ENCODE results near the gene SAFB2.

The SAFB2 gene

GRCh38 chr19:5622465-5623396, at the start of gene SAFB2, which contains the start of gene SAFB:
SAFB2 (minus strand) TSS chr19:5622776; CDS start chr19:5622715, 61 bp downstream.
SAFB (plus strand) TSS chr19:5623083; CDS start chr19:5623206, 123 bp downstream.
- H3K79me2 ChIP-seq (ENCODE audit: control insufficient read depth, insufficient read depth, low read length, unreplicated experiment): peaks cover 95% of the 10 kb centered on the region
- H3K27me3 ChIP-seq (ENCODE audit: insufficient read depth, low read length): no peaks in the 10 kb centered on the region
- H2AFZ ChIP-seq (ENCODE audit: low read length, unreplicated experiment): peak within 1 kb of the TSS; percentile 82
- H3K36me3 ChIP-seq (ENCODE audit: insufficient read depth, low read length): peaks cover 13% of the 10 kb centered on the region
- H3K4me1 ChIP-seq (ENCODE audit: control insufficient read depth, insufficient read depth, low read length, unreplicated experiment): peaks cover 43% of the 10 kb centered on the region
- peak within 1 kb of the TSS; percentile 89 for H3K27ac ChIP-seq (ENCODE audit: low read depth, low read length)
- peak within 1 kb of the TSS; percentile 99 for H3K4me3 ChIP-seq (ENCODE audit: low read depth, low read length)

GRCh38 chr19:5671600-5671999, 49.0 kb upstream of the SAFB2 start:
- Histone ChIP-seq H3K4me3 (ENCODE audit: low read depth, low read length) (no peak overlapping the region), H3K79me2 (ENCODE audit: control insufficient read depth, insufficient read depth, low read length, unreplicated experiment) (no peaks in the 10 kb centered on the region), H3K4me1 (ENCODE audit: control insufficient read depth, insufficient read depth, low read length, unreplicated experiment) (no peaks in the 10 kb centered on the region), H2AFZ (ENCODE audit: low read length, unreplicated experiment) (no peak overlapping the region), H3K27me3 (ENCODE audit: insufficient read depth, low read length) (no peaks in the 10 kb centered on the region), H3K27ac (ENCODE audit: low read depth, low read length) (no peak overlapping the region), H3K36me3 (ENCODE audit: insufficient read depth, low read length) (0 out of 2 replicates have a peak, but pooled peaks cover under 1% of the 10 kb centered on the region)

GRCh38 chr19:5669212-5669611, 46.6 kb upstream of the SAFB2 start:
- Histone ChIP-seq H3K79me2 (ENCODE audit: control insufficient read depth, insufficient read depth, low read length, unreplicated experiment) (no peaks in the 10 kb centered on the region), H3K4me3 (ENCODE audit: low read depth, low read length) (no peak overlapping the region), H2AFZ (ENCODE audit: low read length, unreplicated experiment) (no peak overlapping the region), H3K4me1 (ENCODE audit: control insufficient read depth, insufficient read depth, low read length, unreplicated experiment) (peaks cover 4% of the 10 kb centered on the region), H3K36me3 (ENCODE audit: insufficient read depth, low read length) (0 out of 2 replicates have a peak, but pooled peaks cover 10% of the 10 kb centered on the region), H3K27ac (ENCODE audit: low read depth, low read length) (no peak overlapping the region), H3K27me3 (ENCODE audit: insufficient read depth, low read length) (no peaks in the 10 kb centered on the region)

GRCh38 chr19:5667751-5668271, 45.2 kb upstream of the SAFB2 start:
- Histone ChIP-seq H3K27me3 (ENCODE audit: insufficient read depth, low read length) (no peaks in the 10 kb centered on the region), H3K4me3 (ENCODE audit: low read depth, low read length) (no peak overlapping the region), H2AFZ (ENCODE audit: low read length, unreplicated experiment) (no peak overlapping the region), H3K27ac (ENCODE audit: low read depth, low read length) (no peak overlapping the region), H3K36me3 (ENCODE audit: insufficient read depth, low read length) (peaks cover 12% of the 10 kb centered on the region; the same call in 1 of the 2 replicates), H3K4me1 (ENCODE audit: control insufficient read depth, insufficient read depth, low read length, unreplicated experiment) (peaks cover 4% of the 10 kb centered on the region), H3K79me2 (ENCODE audit: control insufficient read depth, insufficient read depth, low read length, unreplicated experiment) (no peaks in the 10 kb centered on the region)

- Histone ChIP-seq H3K4me1 (ENCODE audit: control insufficient read depth, insufficient read depth, low read length, unreplicated experiment) (peaks cover 4% of the 10 kb centered on the region), H3K4me3 (ENCODE audit: low read depth, low read length) (no peak overlapping the region), H3K79me2 (ENCODE audit: control insufficient read depth, insufficient read depth, low read length, unreplicated experiment) (no peaks in the 10 kb centered on the region), H3K27me3 (ENCODE audit: insufficient read depth, low read length) (no peaks in the 10 kb centered on the region), H3K36me3 (ENCODE audit: insufficient read depth, low read length) (peaks cover 12% of the 10 kb centered on the region; the same call in 1 of the 2 replicates), H2AFZ (ENCODE audit: low read length, unreplicated experiment) (no peak overlapping the region), H3K27ac (ENCODE audit: low read depth, low read length) (no peak overlapping the region)
Observed at GRCh38 chr19:5666921-5667610, 44.5 kb upstream of the SAFB2 start.

- peaks cover 12% of the 10 kb centered on the region; the same call in 1 of the 2 replicates for H3K36me3 ChIP-seq (ENCODE audit: insufficient read depth, low read length)
- H3K27me3 ChIP-seq (ENCODE audit: insufficient read depth, low read length): no peaks in the 10 kb centered on the region
- H2AFZ ChIP-seq (ENCODE audit: low read length, unreplicated experiment): no peak overlapping the region
- H3K27ac ChIP-seq (ENCODE audit: low read depth, low read length): peak overlapping the region; percentile 41; the same call in 1 of the 2 replicates
- peaks cover 4% of the 10 kb centered on the region for H3K4me1 ChIP-seq (ENCODE audit: control insufficient read depth, insufficient read depth, low read length, unreplicated experiment)
- H3K4me3 ChIP-seq (ENCODE audit: low read depth, low read length): no peak overlapping the region
- H3K79me2 ChIP-seq (ENCODE audit: control insufficient read depth, insufficient read depth, low read length, unreplicated experiment): no peaks in the 10 kb centered on the region
Observed at GRCh38 chr19:5665781-5666513, 43.4 kb upstream of the SAFB2 start.

- Histone ChIP-seq H3K27me3 (ENCODE audit: insufficient read depth, low read length) (no peaks in the 10 kb centered on the region), H3K4me1 (ENCODE audit: control insufficient read depth, insufficient read depth, low read length, unreplicated experiment) (peaks cover 4% of the 10 kb centered on the region), H2AFZ (ENCODE audit: low read length, unreplicated experiment) (no peak overlapping the region), H3K4me3 (ENCODE audit: low read depth, low read length) (no peak overlapping the region), H3K36me3 (ENCODE audit: insufficient read depth, low read length) (peaks cover 12% of the 10 kb centered on the region; the same call in 1 of the 2 replicates), H3K27ac (ENCODE audit: low read depth, low read length) (no peak overlapping the region), H3K79me2 (ENCODE audit: control insufficient read depth, insufficient read depth, low read length, unreplicated experiment) (no peaks in the 10 kb centered on the region)
Observed at GRCh38 chr19:5664515-5664914, 41.9 kb upstream of the SAFB2 start.

- Histone ChIP-seq H2AFZ (ENCODE audit: low read length, unreplicated experiment) (no peak overlapping the region), H3K4me3 (ENCODE audit: low read depth, low read length) (no peak overlapping the region), H3K27me3 (ENCODE audit: insufficient read depth, low read length) (no peaks in the 10 kb centered on the region), H3K36me3 (ENCODE audit: insufficient read depth, low read length) (peaks cover 12% of the 10 kb centered on the region; the same call in 1 of the 2 replicates), H3K4me1 (ENCODE audit: control insufficient read depth, insufficient read depth, low read length, unreplicated experiment) (peaks cover 4% of the 10 kb centered on the region), H3K79me2 (ENCODE audit: control insufficient read depth, insufficient read depth, low read length, unreplicated experiment) (no peaks in the 10 kb centered on the region), H3K27ac (ENCODE audit: low read depth, low read length) (no peak overlapping the region)
Observed at GRCh38 chr19:5663904-5664303, 41.3 kb upstream of the SAFB2 start.

GRCh38 chr19:5661483-5661882, 38.9 kb upstream of the SAFB2 start:
- no peak overlapping the region for H2AFZ ChIP-seq (ENCODE audit: low read length, unreplicated experiment)
- H3K4me1 ChIP-seq (ENCODE audit: control insufficient read depth, insufficient read depth, low read length, unreplicated experiment): peaks cover 4% of the 10 kb centered on the region
- H3K79me2 ChIP-seq (ENCODE audit: control insufficient read depth, insufficient read depth, low read length, unreplicated experiment): no peaks in the 10 kb centered on the region
- H3K4me3 ChIP-seq (ENCODE audit: low read depth, low read length): no peak overlapping the region
- no peak overlapping the region for H3K27ac ChIP-seq (ENCODE audit: low read depth, low read length)
- H3K36me3 ChIP-seq (ENCODE audit: insufficient read depth, low read length): peaks cover 11% of the 10 kb centered on the region; the same call in 1 of the 2 replicates
- no peaks in the 10 kb centered on the region for H3K27me3 ChIP-seq (ENCODE audit: insufficient read depth, low read length)

- Histone ChIP-seq H3K36me3 (ENCODE audit: insufficient read depth, low read length) (0 out of 2 replicates have a peak, but pooled peaks cover 3% of the 10 kb centered on the region), H3K79me2 (ENCODE audit: control insufficient read depth, insufficient read depth, low read length, unreplicated experiment) (no peaks in the 10 kb centered on the region)
Observed at GRCh38 chr19:5655412-5655811, 32.8 kb upstream of the SAFB2 start.

More at GRCh38 chr19:5655412-5655811, 32.8 kb upstream of the SAFB2 start:
- H3K4me3 ChIP-seq (ENCODE audit: low read depth, low read length): no peak overlapping the region
- no peaks in the 10 kb centered on the region for H3K27me3 ChIP-seq (ENCODE audit: insufficient read depth, low read length)
- H2AFZ ChIP-seq (ENCODE audit: low read length, unreplicated experiment): no peak overlapping the region
- no peak overlapping the region for H3K27ac ChIP-seq (ENCODE audit: low read depth, low read length)
- H3K4me1 ChIP-seq (ENCODE audit: control insufficient read depth, insufficient read depth, low read length, unreplicated experiment): no peaks in the 10 kb centered on the region
